ENCODE results near the gene TRIM17. TPM values are rescaled to one million over a fixed set of nuclear protein-coding genes. Genes with fewer than 3 reads are reported as not detected.
A peak's percentile ranks its signal among the peaks of the same experiment; 100 is the strongest.

Gene TRIM17
- total RNA-seq, 2 donors from 2014 or later = 0.56 TPM; not detected in 1

- TF ChIP-seq, protein P1, sequence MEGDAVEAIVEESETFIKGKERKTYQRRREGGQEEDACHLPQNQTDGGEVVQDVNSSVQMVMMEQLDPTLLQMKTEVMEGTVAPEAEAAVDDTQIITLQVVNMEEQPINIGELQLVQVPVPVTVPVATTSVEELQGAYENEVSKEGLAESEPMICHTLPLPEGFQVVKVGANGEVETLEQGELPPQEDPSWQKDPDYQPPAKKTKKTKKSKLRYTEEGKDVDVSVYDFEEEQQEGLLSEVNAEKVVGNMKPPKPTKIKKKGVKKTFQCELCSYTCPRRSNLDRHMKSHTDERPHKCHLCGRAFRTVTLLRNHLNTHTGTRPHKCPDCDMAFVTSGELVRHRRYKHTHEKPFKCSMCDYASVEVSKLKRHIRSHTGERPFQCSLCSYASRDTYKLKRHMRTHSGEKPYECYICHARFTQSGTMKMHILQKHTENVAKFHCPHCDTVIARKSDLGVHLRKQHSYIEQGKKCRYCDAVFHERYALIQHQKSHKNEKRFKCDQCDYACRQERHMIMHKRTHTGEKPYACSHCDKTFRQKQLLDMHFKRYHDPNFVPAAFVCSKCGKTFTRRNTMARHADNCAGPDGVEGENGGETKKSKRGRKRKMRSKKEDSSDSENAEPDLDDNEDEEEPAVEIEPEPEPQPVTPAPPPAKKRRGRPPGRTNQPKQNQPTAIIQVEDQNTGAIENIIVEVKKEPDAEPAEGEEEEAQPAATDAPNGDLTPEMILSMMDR (IDR thresholded peaks at IDR 0.05) = no peak
- peaks cover 7 to 30% of the 10 kb centered on the region in 2 donors for H3K4me1 ChIP-seq (ENCODE audit: control insufficient read depth in 1 of 2, low read depth in 2 of 2)
- peak; percentile 19 for DNase-seq (ENCODE audit: low spot score)
- H3K36me3 ChIP-seq = no peaks in the 10 kb centered on the region
- H3K27me3 ChIP-seq (replicated peaks; ENCODE audit: insufficient read depth) = no peaks in the 10 kb centered on the region
- ATAC-seq (ENCODE audit: insufficient number of reproducible peaks, low FRiP score, low read depth) = peak; percentile 39
- no peak overlapping the region for H3K4me3 ChIP-seq
- no peaks in the 10 kb centered on the region for H3K9me3 ChIP-seq
- peak overlapping the region; percentile 22 to 23 for H3K27ac ChIP-seq
Observed at GRCh38 chr1:228374711-228375577, 41.7 kb downstream of the TRIM17 start.

DNA sequence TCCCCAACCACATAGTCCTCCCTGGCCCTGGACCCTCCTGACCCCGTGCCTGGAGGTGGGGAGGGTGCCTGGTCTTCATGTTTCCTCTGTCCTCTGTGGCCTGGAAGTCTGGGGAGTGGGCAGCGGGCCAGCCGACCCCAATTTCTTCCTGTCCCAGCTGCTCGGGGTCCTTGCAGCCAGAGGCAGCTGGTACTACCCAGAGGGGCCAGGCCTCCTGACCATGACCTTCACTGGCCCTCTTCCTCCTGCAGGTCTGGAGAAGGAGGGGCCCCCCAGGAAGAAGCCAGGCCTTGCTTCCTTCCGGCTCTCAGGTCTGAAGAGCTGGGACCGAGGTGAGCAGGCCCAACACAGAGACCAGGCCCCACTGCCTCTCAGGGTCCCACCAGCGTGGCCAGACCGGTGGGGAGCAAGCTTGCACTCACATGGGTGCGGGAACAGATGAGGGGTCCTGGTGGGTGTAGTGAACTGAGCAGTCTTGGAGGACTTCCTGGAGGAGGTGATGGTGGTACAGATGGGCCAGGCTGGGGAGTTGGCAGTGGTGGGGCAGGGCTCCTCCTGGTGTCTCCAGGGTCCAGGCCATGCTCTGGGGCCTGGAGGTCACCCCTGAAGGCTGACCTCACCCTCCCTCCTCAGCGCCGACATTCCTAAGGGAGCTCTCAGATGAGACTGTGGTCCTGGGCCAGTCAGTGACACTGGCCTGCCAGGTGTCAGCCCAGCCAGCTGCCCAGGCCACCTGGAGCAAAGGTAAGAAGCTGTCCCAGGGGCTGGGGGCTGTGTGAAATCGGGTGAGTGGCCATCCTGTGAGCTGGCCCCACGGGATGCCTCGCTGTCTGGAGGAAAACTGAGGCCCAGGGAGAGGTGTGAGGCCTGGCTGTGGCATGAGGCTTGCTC is 42.7 kb downstream of the TRIM17 start:
- Histone ChIP-seq H3K4me3 (no peak overlapping the region), H3K27me3 (replicated peaks; ENCODE audit: insufficient read depth) (no peaks in the 10 kb centered on the region), H3K36me3 (no peaks in the 10 kb centered on the region), H3K27ac (peak overlapping the region in 1 of 2 donors; percentile 22), H3K9me3 (no peaks in the 10 kb centered on the region), H3K4me1 (ENCODE audit: control insufficient read depth in 1 of 2, low read depth in 2 of 2) (peaks cover 2 to 24% of the 10 kb centered on the region in 2 donors)
- DNase-seq (ENCODE audit: low spot score) (no peak), ATAC-seq (ENCODE audit: insufficient number of reproducible peaks, low FRiP score, low read depth) (no peak)
- TF ChIP-seq, protein P1 (IDR thresholded peaks at IDR 0.05) = no peak

DNA sequence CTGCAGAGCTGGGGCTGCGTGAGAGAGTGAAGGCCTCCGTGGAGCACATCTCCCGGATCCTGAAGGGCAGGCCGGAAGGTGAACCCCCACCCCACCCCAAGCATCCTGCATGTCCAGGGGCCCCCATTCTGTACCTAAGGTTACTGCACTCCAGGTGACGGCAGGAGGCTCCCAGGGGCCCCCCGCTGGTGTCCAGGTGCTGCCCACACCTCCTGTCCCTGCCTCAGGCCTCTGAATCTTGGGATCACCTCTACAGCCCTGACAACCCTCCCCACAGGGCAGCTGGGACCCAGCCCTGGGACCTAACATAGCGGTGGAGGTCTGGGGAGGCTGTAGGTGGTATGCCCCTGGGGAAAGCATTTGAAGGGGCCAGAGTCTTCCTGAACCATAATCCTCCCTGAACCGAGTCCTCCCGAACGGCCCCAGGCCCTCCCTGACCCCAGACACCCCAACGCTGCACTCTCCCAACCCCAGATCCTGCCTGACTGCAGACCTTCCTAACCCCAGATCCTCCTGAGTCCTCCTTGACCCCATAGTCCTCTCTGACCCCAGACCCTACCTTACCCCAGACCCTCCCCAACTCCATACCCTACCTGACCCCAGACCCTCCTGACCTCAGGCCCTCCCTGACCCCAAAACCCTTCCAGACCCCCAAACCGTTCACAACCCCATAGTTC is 43.5 kb downstream of the TRIM17 start:
- Histone ChIP-seq H3K36me3 (no peaks in the 10 kb centered on the region), H3K27me3 (replicated peaks; ENCODE audit: insufficient read depth) (no peaks in the 10 kb centered on the region), H3K27ac (no peak overlapping the region), H3K4me1 (ENCODE audit: control insufficient read depth in 1 of 2, low read depth in 2 of 2) (peaks cover 0 to 18% of the 10 kb centered on the region in 2 donors), H3K4me3 (no peak overlapping the region), H3K9me3 (no peaks in the 10 kb centered on the region)
- DNase-seq (ENCODE audit: low spot score) (no peak), ATAC-seq (ENCODE audit: insufficient number of reproducible peaks, low FRiP score, low read depth) (no peak)
- TF ChIP-seq, protein P1 (IDR thresholded peaks at IDR 0.05) = no peak

GRCh38 chr1:228372183-228373003 is 44.3 kb downstream of the TRIM17 start:
- H3K36me3 ChIP-seq = no peaks in the 10 kb centered on the region
- no peak for DNase-seq (ENCODE audit: low spot score)
- H3K9me3 ChIP-seq = no peaks in the 10 kb centered on the region
- TF ChIP-seq, protein P1 (IDR thresholded peaks at IDR 0.05) = no peak
- peaks cover 0 to 13% of the 10 kb centered on the region in 2 donors for H3K4me1 ChIP-seq (ENCODE audit: control insufficient read depth in 1 of 2, low read depth in 2 of 2)
- no peak for ATAC-seq (ENCODE audit: insufficient number of reproducible peaks, low FRiP score, low read depth)
- H3K4me3 ChIP-seq = no peak overlapping the region
- H3K27me3 ChIP-seq (replicated peaks; ENCODE audit: insufficient read depth) = no peaks in the 10 kb centered on the region
- no peak overlapping the region for H3K27ac ChIP-seq
